ENCODE data around the gene TRAPPC12.
"Not testable (repeated sequence)": the region's sequence is repeated elsewhere in the genome, so short reads cannot be mapped to it uniquely, and the experiment has no call there.

Gene TRAPPC12

DNA sequence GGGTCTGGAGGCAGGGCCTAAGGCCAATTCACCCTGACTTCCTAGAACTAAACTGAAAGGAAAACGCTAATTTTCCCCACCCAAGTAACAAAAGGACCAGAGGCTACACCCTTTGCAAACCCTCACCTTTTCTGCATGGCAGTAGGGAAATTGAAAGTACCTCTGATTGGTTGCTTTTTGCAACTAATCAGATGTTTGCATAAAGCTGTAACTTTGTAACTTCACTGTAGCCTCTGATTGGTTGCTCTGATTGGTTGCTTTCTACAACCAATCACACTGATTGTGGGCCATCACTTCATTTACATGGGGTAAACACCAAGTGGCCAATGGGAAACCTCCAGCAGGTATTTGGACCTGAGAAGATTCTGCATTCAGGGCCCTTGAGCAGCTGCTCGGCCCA lies 22.7 kb upstream of the TRAPPC12 start:
- Histone ChIP-seq H2AFZ (ENCODE audit: low read depth, low read length, severe bottlenecking) (no peak overlapping the region), H3K27ac (ENCODE audit: low read depth, low read length) (no peak overlapping the region), H3K4me2 (ENCODE audit: low read depth, low read length, poor library complexity, severe bottlenecking) (no peak overlapping the region), H4K20me1 (ENCODE audit: low read depth, low read length) (no peaks in the 10 kb centered on the region; the same call in 1 of the 2 replicates), H3K79me2 (ENCODE audit: insufficient read depth, low read length) (peaks cover 63% of the 10 kb centered on the region), H3K9me2 (replicated peaks; ENCODE audit: insufficient read depth, low read length) (no peaks in the 10 kb centered on the region), H3K4me3 (ENCODE audit: insufficient read depth, low read length, poor library complexity, severe bottlenecking) (no peak overlapping the region), H3K36me3 (ENCODE audit: low read length) (peaks cover 16% of the 10 kb centered on the region), H3K9ac (ENCODE audit: low read length) (no peak overlapping the region), H3K27me3 (ENCODE audit: low read length) (no peaks in the 10 kb centered on the region), H3K9me3 (ENCODE audit: insufficient read depth, low read length) (no peaks in the 10 kb centered on the region), H3F3A (ENCODE audit: insufficient read depth) (no peaks in the 10 kb centered on the region)
- TF ChIP-seq EZH2phosphoT487 (conservative IDR thresholded peaks at IDR 0.05; ENCODE audit: low read length), result no peak
- TF ChIP-seq, protein P1, sequence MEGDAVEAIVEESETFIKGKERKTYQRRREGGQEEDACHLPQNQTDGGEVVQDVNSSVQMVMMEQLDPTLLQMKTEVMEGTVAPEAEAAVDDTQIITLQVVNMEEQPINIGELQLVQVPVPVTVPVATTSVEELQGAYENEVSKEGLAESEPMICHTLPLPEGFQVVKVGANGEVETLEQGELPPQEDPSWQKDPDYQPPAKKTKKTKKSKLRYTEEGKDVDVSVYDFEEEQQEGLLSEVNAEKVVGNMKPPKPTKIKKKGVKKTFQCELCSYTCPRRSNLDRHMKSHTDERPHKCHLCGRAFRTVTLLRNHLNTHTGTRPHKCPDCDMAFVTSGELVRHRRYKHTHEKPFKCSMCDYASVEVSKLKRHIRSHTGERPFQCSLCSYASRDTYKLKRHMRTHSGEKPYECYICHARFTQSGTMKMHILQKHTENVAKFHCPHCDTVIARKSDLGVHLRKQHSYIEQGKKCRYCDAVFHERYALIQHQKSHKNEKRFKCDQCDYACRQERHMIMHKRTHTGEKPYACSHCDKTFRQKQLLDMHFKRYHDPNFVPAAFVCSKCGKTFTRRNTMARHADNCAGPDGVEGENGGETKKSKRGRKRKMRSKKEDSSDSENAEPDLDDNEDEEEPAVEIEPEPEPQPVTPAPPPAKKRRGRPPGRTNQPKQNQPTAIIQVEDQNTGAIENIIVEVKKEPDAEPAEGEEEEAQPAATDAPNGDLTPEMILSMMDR (IDR thresholded peaks at IDR 0.05; ENCODE audit: insufficient read depth, low read length, poor library complexity, severe bottlenecking), result no peak

DNA sequence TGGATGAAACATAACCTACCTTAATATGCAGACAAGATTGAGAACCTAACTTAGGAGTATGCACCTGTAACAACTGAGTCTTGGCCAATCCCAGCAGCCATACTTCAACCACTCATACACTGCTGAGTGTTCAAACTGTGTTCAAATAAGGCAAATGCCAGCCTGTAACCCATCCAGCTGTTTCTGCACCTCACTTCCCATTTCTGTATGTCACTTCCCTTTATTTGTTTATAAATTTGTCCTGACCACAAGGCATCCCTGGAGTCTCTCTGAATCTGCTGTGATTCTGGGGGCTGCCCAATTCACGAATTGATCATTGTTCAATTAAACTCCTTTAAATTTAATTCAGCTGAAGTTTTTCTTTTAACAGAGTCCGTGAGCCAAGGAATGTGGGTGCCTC lies 22.0 kb upstream of the TRAPPC12 start:
- H3K4me3 ChIP-seq (ENCODE audit: insufficient read depth, low read length, poor library complexity, severe bottlenecking); H3K9me3 ChIP-seq (ENCODE audit: insufficient read depth, low read length); H2AFZ ChIP-seq (ENCODE audit: low read depth, low read length, severe bottlenecking); H3K9me2 ChIP-seq (replicated peaks; ENCODE audit: insufficient read depth, low read length); H4K20me1 ChIP-seq (ENCODE audit: low read depth, low read length); H3K27ac ChIP-seq (ENCODE audit: low read depth, low read length); H3K9ac ChIP-seq (ENCODE audit: low read length); H3K27me3 ChIP-seq (ENCODE audit: low read length); H3K4me2 ChIP-seq (ENCODE audit: low read depth, low read length, poor library complexity, severe bottlenecking); H3F3A ChIP-seq (ENCODE audit: insufficient read depth): not testable (repeated sequence)
- H3K79me2 ChIP-seq (ENCODE audit: insufficient read depth, low read length), result peaks cover 69% of the 10 kb centered on the region
- peaks cover 14% of the 10 kb centered on the region for H3K36me3 ChIP-seq (ENCODE audit: low read length)

- no peak overlapping the region for H2AFZ ChIP-seq (ENCODE audit: low read depth, low read length, severe bottlenecking)
- no peaks in the 10 kb centered on the region for H3F3A ChIP-seq (ENCODE audit: insufficient read depth)
- no peak overlapping the region for H3K4me2 ChIP-seq (ENCODE audit: low read depth, low read length, poor library complexity, severe bottlenecking)
- no peaks in the 10 kb centered on the region for H3K9me2 ChIP-seq (replicated peaks; ENCODE audit: insufficient read depth, low read length)
- H3K79me2 ChIP-seq (ENCODE audit: insufficient read depth, low read length), result peaks cover 74% of the 10 kb centered on the region
- H3K9ac ChIP-seq (ENCODE audit: low read length), result no peak overlapping the region
- no peaks in the 10 kb centered on the region; the same call in 1 of the 2 replicates for H4K20me1 ChIP-seq (ENCODE audit: low read depth, low read length)
- H3K9me3 ChIP-seq (ENCODE audit: insufficient read depth, low read length), result no peaks in the 10 kb centered on the region
- TF ChIP-seq, protein P1 (IDR thresholded peaks at IDR 0.05; ENCODE audit: insufficient read depth, low read length, poor library complexity, severe bottlenecking), result no peak
- TF ChIP-seq EZH2phosphoT487 (conservative IDR thresholded peaks at IDR 0.05; ENCODE audit: low read length), result no peak
- peaks cover 12% of the 10 kb centered on the region for H3K36me3 ChIP-seq (ENCODE audit: low read length)
- H3K4me3 ChIP-seq (ENCODE audit: insufficient read depth, low read length, poor library complexity, severe bottlenecking), result no peak overlapping the region
- no peak overlapping the region for H3K27ac ChIP-seq (ENCODE audit: low read depth, low read length)
- H3K27me3 ChIP-seq (ENCODE audit: low read length), result no peaks in the 10 kb centered on the region
These were observed 21.6 kb upstream of the TRAPPC12 start for GRCh38 chr2:3357926-3358325.

DNA sequence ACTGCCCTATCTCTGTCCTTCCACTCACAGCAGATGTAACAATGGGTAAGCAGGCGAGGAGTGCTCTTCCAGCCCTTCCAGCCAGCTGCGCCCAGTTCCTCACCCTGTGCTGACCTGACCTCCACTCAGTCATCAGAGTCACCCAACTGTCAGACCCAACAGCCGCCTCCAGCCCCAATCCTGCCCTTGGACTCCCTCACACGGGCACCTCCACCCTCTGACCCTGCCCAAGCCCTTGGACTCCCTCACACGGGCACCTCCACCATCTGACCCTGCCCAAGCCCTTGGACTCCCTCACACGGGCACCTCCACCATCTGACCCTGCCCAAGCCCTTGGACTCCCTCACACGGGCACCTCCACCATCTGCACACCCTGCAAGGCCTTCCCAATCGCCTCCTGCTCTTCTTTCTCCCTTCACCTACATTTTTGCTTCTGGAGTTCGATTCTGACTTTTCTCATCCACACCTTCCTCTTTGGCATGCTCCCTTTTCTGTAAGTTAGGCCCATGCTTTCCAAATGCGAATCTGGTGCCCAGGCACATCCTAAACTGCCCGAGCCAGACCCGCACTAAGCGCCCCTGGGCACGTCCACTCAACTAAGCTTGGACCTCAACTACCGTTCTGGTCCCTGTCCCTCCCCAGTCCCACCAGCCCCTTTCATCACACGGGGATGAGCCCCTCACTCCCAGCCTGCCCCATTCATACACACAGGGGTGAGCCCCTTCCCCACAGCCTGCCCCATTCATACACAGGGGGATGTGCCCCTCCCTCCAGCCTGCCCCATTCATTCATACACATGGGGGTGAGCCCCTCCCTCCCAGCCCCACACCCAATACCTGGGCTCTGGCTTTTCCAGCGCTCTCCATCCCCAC lies 17.7 kb upstream of the TRAPPC12 start:
- TF ChIP-seq, protein P1 (IDR thresholded peaks at IDR 0.05; ENCODE audit: insufficient read depth, low read length, poor library complexity, severe bottlenecking), result no peak
- TF ChIP-seq EZH2phosphoT487 (conservative IDR thresholded peaks at IDR 0.05; ENCODE audit: low read length), result no peak
- Histone ChIP-seq H2AFZ (ENCODE audit: low read depth, low read length, severe bottlenecking) (no peak overlapping the region), H3K4me2 (ENCODE audit: low read depth, low read length, poor library complexity, severe bottlenecking) (no peak overlapping the region), H3K36me3 (ENCODE audit: low read length) (no peaks in the 10 kb centered on the region), H3K9me3 (ENCODE audit: insufficient read depth, low read length) (no peaks in the 10 kb centered on the region), H3K9me2 (replicated peaks; ENCODE audit: insufficient read depth, low read length) (no peaks in the 10 kb centered on the region), H3K9ac (ENCODE audit: low read length) (no peak overlapping the region), H3K27ac (ENCODE audit: low read depth, low read length) (no peak overlapping the region), H3K79me2 (ENCODE audit: insufficient read depth, low read length) (peaks cover 92% of the 10 kb centered on the region), H3K27me3 (ENCODE audit: low read length) (no peaks in the 10 kb centered on the region), H3F3A (ENCODE audit: insufficient read depth) (no peaks in the 10 kb centered on the region), H4K20me1 (ENCODE audit: low read depth, low read length) (no peaks in the 10 kb centered on the region; the same call in 1 of the 2 replicates), H3K4me3 (ENCODE audit: insufficient read depth, low read length, poor library complexity, severe bottlenecking) (no peak overlapping the region)

All from SU-DHL-6 (cell line).